Measurements from ENCODE around the gene PPP1R37.

The PPP1R37 gene

GRCh38 chr19:45168767-45169351, 75.9 kb downstream of the PPP1R37 start:
- FAIRE-seq = no peak

DNA sequence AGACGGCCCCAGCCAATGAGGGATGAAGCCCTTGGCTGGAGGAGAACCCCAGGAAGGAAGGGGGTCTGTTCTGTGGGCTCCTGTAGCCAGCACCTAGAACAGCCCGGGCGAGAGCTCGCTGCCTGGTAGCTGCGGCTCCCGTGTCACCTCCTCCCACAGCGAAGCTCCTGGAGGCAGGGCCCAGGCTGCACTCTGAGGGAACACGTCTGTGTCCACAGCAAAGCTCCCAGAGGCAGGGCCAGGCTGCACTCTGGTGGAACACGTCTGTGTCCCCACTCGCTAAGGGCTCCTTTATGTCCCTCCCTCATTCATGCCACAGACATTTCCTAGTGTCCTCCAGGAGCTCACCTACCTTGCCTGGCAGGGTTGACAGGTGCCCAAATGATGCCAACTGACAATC, 76.6 kb downstream of the PPP1R37 start:
- DNase-seq (ENCODE audit: low spot score) (no peak), FAIRE-seq (no peak)

More at GRCh38 chr19:45168767-45169351, 75.9 kb downstream of the PPP1R37 start:
- no peak for DNase-seq (ENCODE audit: low spot score)

DNA sequence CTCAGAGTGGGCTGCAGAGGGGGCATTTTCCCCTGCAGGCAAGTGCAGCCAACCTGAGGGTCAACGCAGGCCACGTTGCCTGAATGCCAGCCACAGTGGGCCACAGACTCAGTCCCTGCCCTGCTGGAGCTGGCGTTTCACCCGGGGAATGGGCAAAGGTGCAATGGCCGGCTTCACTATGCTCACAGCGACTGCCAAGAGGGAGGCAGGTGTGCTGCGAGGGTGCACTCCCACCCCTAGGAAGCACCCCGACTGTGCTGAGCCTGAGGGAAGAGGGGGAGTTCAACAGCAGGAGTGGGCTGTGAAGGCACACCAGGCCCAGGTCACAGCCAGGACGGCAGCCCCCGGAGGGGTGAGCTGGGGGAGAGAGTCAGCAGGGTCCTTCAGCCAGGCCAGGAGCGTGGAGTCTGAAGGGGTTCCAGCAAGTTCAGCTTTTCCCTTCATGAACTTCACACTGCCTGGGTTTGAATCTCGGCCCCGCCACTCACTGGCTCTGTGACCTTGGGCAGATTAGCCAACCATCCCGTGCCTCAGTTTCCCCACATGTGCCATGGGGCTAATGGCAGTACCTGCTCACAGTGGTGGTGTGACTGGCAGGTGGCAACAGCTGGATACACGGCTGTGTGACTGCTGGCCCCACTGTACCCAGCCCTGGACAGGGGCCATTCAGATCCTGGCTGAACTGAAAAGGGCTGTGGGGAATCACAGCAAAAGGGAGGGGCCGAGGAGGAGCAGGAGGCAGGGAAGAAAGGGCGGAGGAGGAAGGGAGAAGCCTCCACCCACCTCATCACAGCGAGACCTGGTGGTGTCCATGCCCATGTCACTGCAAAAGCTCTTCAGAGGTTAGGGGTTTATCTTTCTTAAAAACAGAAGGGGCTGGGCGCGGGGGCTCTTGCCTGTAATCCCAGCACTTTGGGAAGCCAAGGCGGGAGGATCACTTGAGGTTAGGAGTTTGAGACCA, 77.4 kb downstream of the PPP1R37 start:
- DNase-seq (ENCODE audit: low spot score) (no peak), FAIRE-seq (no peak)

- no peak for FAIRE-seq
- DNase-seq (ENCODE audit: low spot score) = no peak
Observed at GRCh38 chr19:45171211-45171623, 78.2 kb downstream of the PPP1R37 start.

DNA sequence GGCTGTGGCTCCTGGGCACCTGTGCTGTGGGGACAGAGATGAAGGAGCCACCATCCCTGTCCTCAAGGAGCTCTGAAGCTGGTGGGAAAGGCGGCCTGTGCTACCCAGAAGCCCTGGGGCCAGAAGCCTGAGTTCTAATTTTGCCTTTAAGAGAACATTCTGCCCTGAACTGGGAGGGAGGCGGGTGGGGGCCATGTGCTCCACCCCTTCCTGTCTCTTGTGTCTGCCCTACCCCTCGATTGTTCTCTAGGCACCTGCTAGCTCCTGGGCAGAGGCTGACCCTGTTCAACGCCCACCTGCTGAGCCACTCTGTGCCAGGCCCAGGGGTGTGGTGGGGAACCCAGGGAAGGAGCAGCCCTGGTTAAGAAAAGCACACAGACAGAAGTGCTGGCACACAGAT, 79.2 kb downstream of the PPP1R37 start:
- FAIRE-seq (no peak), DNase-seq (ENCODE audit: low spot score) (no peak)

DNA sequence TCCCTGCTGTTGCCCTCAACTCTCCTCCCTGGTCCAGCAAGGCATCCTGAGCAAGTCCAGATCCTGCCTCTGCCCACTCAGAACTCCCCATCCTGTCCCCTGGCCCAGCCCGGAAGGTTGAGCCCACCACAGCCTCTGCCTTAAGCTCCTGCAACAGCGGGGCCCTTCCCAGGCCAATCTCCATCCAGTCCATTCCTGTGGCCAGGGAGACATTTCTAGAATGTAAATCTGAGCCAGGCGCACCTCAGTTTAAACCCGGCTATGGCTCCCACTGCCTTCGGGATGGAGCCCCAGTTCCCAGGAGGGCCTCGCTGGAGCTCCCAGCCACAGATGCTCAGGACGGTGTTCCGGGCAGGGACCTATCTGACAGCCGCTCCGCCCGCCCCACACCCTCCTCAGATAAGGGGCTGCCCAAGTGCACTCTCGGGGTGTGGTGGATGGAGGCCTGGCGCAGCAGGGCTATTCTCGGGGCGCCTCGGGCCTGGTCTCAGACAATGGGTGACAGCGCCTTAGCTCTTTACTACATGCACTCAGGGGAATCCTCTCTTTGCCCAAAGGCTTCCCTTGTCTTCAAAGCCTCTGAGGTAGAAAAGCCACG, 79.7 kb downstream of the PPP1R37 start:
- FAIRE-seq (peak; percentile 5), DNase-seq (ENCODE audit: low spot score) (no peak)

- FAIRE-seq = no peak
- DNase-seq (ENCODE audit: low spot score) = peak; percentile 32
Observed at GRCh38 chr19:45173816-45174215, 80.8 kb downstream of the PPP1R37 start.

DNA sequence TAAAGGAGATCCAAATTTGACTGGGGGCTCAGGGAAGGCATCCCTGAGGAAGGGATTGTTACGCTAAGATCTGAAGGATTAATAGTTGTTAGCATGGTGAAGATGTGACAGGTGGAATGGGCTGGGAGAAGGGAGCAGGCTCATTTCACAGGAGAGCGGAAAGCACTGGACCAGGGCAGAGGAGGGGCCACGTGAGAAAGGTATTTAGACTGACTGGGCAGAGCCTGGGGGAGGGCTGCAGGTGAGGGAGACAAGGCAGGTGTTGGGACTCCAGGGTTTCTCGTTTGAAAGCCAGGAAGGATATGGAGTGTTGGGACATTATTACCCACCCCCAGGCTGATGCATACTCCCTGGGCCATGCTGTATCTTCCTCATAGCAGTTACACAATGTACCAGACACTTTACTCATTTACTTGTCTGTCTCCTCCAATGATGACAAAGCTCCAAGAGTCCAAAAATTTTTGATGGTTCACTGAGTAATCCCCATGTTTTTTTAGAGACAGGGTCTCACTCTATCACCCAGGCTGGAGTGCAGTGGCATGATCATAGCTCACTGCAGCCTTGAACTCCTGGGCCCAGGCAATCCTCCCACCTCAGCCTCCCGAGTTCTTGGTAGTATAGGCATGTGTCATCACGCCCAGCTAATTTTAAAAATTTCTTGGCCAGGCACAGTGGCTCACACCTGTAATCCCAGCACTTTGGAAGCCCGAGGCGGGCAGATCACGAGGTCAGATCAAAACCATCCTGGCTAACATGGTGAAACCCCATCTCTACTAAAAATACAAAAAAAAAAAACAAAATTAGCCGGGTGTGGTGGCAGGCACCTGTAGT, 82.8 kb downstream of the PPP1R37 start:
- DNase-seq (ENCODE audit: low spot score) (no peak), FAIRE-seq (no peak)

GRCh38 chr19:45177817-45178261, 84.9 kb downstream of the PPP1R37 start, which contains the start of gene TRAPPC6A:
Gene TRAPPC6A (minus strand): TSS chr19:45178237. CDS start chr19:45178218, 19 bp downstream.
- FAIRE-seq (no peak), DNase-seq (ENCODE audit: low spot score) (no peak)

- DNase-seq (ENCODE audit: low spot score) (peak; percentile 98), FAIRE-seq (peak; percentile 82)
Observed at GRCh38 chr19:45178262-45179071, 85.5 kb downstream of the PPP1R37 start, which contains the start of gene BLOC1S3. Gene BLOC1S3 (plus strand): TSS chr19:45178784. CDS start chr19:45179297, 513 bp downstream.

DNA sequence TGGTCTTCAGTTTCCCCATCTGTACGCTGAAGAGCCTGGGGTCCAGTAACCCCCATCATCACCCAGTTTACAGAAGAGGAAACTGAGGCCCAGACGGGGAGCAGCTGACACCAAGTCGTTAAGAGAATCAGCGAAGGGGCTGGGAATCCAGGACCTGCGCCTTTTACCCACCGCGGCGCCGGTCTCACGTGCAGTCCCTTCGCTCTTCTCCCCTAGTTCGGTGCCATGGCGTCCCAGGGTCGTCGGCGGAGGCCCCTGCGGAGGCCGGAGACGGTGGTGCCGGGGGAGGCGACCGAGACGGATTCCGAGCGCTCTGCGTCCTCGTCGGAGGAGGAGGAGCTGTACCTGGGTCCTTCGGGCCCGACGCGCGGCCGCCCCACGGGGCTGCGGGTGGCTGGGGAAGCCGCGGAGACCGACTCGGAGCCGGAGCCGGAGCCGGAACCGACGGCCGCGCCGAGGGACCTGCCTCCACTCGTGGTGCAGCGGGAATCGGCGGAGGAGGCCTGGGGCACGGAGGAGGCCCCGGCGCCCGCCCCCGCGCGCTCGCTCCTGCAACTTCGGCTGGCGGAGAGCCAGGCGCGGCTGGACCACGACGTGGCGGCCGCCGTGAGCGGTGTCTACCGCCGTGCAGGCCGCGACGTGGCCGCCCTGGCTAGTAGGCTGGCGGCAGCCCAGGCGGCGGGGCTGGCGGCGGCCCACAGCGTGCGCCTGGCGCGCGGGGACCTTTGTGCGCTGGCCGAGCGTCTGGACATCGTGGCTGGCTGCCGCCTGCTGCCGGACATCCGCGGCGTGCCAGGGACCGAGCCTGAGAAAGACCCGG, 86.3 kb downstream of the PPP1R37 start:
- DNase-seq (ENCODE audit: low spot score) (peak; percentile 37), FAIRE-seq (no peak)

GRCh38 chr19:45179892-45180370, 87.0 kb downstream of the PPP1R37 start:
- FAIRE-seq (no peak), DNase-seq (ENCODE audit: low spot score) (no peak)

GRCh38 chr19:45180936-45181335, 88.0 kb downstream of the PPP1R37 start:
- DNase-seq (ENCODE audit: low spot score) (no peak), FAIRE-seq (no peak)

DNA sequence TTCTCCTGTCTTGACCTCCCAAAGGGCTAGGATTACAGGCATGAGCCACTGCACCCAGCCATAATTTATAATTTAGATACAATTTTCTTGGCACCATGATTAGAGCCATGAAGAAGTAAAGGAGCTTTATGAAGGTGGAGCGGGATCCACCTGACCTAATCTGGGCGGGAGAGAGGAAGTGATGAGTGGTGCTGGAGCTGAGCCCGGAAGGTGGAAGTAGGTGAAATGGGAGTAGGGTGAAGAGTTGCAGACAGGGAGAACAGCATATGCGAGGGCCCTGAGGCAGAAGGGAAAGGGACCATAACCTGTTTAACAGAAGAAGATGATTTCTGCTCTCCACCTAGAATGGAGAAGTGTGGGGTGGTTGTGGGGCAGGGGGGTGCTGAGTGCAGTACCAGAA, 89.8 kb downstream of the PPP1R37 start:
- DNase-seq (ENCODE audit: low spot score) (no peak), FAIRE-seq (no peak)

GRCh38 chr19:45184115-45184514, 91.1 kb downstream of the PPP1R37 start:
- FAIRE-seq (no peak), DNase-seq (ENCODE audit: low spot score) (no peak)

DNA sequence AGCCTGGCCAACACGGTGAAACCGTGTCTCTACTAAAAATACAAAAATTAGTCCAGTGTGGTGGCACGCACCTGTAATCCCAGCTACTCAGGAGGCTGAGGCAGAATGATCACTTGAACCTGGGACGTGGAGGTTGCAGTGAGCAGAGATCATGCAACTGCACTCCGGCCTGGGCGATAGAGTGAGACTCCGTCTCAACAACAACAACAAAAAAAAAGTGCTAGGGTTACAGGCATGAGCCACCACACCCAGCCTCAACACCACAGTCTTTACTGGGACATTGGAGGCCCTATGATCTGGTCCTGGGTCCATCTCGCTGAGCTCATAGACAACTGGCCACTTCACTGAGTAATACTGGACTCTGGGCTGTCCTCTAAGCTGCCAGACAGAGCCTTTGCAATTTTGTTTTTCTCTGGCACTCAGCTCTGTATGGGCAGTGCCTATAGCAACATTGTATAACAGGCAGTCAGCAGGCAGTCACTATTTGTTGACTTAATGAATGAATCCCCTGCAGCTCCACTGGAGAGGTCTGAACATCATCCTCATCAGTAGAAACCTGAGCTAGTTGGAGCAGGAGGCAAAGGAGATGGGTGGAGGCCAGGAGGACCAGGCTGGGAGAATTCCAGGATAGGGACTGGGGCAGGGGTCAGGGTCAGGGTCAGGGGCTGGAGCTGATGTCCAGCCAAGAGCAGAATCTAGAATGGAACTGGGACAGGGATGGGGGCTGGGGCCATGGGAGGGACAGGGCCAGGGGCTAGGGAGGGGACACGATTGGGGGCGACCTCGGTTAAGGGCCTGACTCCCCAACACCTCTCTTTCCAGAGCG, 93.7 kb downstream of the PPP1R37 start:
- DNase-seq (ENCODE audit: low spot score) (no peak), FAIRE-seq (no peak)

GRCh38 chr19:45187421-45188100, 94.6 kb downstream of the PPP1R37 start:
- DNase-seq (ENCODE audit: low spot score) = no peak
- no peak for FAIRE-seq

DNA sequence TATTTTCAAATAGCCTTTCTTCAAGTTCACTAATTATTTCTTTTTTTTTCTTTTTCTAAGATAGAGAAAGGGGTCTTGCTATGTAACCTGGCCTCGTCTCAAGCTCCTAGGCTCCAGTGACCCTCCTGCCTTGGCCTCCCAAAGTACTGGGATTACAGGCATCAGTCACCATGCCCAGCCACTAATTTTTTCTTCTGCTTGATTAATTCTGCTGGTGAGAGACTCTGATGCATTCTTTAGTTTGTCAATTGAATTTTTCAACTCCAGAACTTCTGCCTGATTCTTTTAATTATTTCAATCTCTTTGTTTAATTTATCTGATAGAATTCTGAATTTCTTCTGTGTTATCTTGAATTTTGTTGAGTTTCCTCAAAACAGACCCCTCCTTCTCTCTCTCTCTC, 97.0 kb downstream of the PPP1R37 start:
- FAIRE-seq (no peak), DNase-seq (ENCODE audit: low spot score) (no peak)
